ENCODE measurements around the gene FOXO6. TPM values are rescaled to one million over a fixed set of nuclear protein-coding genes. Genes with fewer than 3 reads are reported as not detected.

FOXO6 gene
- total RNA-seq, 4 donors from 2014 or later, result 0.14 to 4.1 TPM; not detected in 2

- in situ Hi-C loops (cut with MboI; ENCODE audit: low pct_ligation_motif_present in 1 of 4, low pct_unique_long_range_greater_than_20kb in 1 of 4, low sequenced_read_pairs in 3 of 4), result no loop called here
Measured at GRCh38 chr1:41363591-41364320, 2.5 kb downstream of the FOXO6 start.

GRCh38 chr1:41364442-41365319 is 3.4 kb downstream of the FOXO6 start:
- Histone ChIP-seq H3K27me3 (peaks cover 37% of the 10 kb centered on the region), H3K36me3 (no peaks in the 10 kb centered on the region), H3K9me3 (no peaks in the 10 kb centered on the region), H3K4me3 (no peak overlapping the region), H3K4me1 (peaks cover 27 to 42% (median 35%) of the 10 kb centered on the region in 4 donors), H3K27ac (no peak overlapping the region)
- WGBS, 2 donors (ENCODE audit: low coverage in 1 of 2), result 84 to 100% methylated on average over 1 to 10 of the region's 10 CpGs
- intact Hi-C loops (cut with DNase I; ENCODE audit: low total_unique reads), result no loop called here
- TF ChIP-seq EP300 (IDR thresholded peaks at IDR 0.05; ENCODE audit: low read depth) (no peak), POLR2AphosphoS5 (IDR thresholded peaks at IDR 0.05) (no peak), POLR2A (IDR thresholded peaks at IDR 0.05) (no peak), CTCF (IDR thresholded peaks at IDR 0.05) (no peak)
- no peak for DNase-seq
- in situ Hi-C loops (cut with MboI; ENCODE audit: low pct_ligation_motif_present in 1 of 4, low pct_unique_long_range_greater_than_20kb in 1 of 4, low sequenced_read_pairs in 3 of 4), result no loop called here

More at GRCh38 chr1:41363591-41364320, 2.5 kb downstream of the FOXO6 start:
- H3K9me3 ChIP-seq, result no peaks in the 10 kb centered on the region
- intact Hi-C loops (cut with DNase I; ENCODE audit: low total_unique reads), result no loop called here
- peaks cover 28 to 51% (median 44%) of the 10 kb centered on the region in 4 donors for H3K4me1 ChIP-seq
- peaks cover 37% of the 10 kb centered on the region for H3K27me3 ChIP-seq
- H3K36me3 ChIP-seq, result no peaks in the 10 kb centered on the region
- no peak overlapping the region for H3K4me3 ChIP-seq
- no peak for TF ChIP-seq POLR2AphosphoS5 (IDR thresholded peaks at IDR 0.05)
- H3K27ac ChIP-seq, result no peak overlapping the region
- WGBS, 2 donors (ENCODE audit: low coverage in 1 of 2), result 91 to 100% methylated on average over 1 to 4 of the region's 4 CpGs
- DNase-seq, result no peak

- in situ Hi-C loops (cut with MboI; ENCODE audit: low pct_ligation_motif_present in 1 of 4, low pct_unique_long_range_greater_than_20kb in 1 of 4, low sequenced_read_pairs in 3 of 4), result no loop called here
- peaks cover 37% of the 10 kb centered on the region for H3K27me3 ChIP-seq
- no peak for TF ChIP-seq POLR2AphosphoS5 (IDR thresholded peaks at IDR 0.05)
- no peak for TF ChIP-seq POLR2A (IDR thresholded peaks at IDR 0.05)
- TF ChIP-seq EP300 (IDR thresholded peaks at IDR 0.05; ENCODE audit: low read depth), result no peak
- TF ChIP-seq CTCF (IDR thresholded peaks at IDR 0.05), result no peak
- peaks cover 23 to 36% (median 31%) of the 10 kb centered on the region in 4 donors for H3K4me1 ChIP-seq
- no peak overlapping the region for H3K4me3 ChIP-seq
- H3K36me3 ChIP-seq, result no peaks in the 10 kb centered on the region
- DNase-seq, result no peak
- intact Hi-C loops (cut with DNase I; ENCODE audit: low total_unique reads), result no loop called here
- no peaks in the 10 kb centered on the region for H3K9me3 ChIP-seq
- peak overlapping the region in 2 of 4 donors; percentile 16 to 54 for H3K27ac ChIP-seq
Measured at GRCh38 chr1:41365320-41365633, 4.0 kb downstream of the FOXO6 start.

- Histone ChIP-seq H3K36me3 (no peaks in the 10 kb centered on the region), H3K4me1 (peaks cover 23 to 31% (median 26%) of the 10 kb centered on the region in 4 donors), H3K27me3 (peaks cover 37% of the 10 kb centered on the region), H3K9me3 (no peaks in the 10 kb centered on the region), H3K4me3 (peak overlapping the region; percentile 17 to 48 (median 32)), H3K27ac (peak overlapping the region; percentile 3 to 54 (median 15))
- TF ChIP-seq EP300 (IDR thresholded peaks at IDR 0.05; ENCODE audit: low read depth), result no peak
- no peak for TF ChIP-seq CTCF (IDR thresholded peaks at IDR 0.05)
- in situ Hi-C loops (cut with MboI; ENCODE audit: low pct_ligation_motif_present in 1 of 4, low pct_unique_long_range_greater_than_20kb in 1 of 4, low sequenced_read_pairs in 3 of 4) (no loop called here), intact Hi-C loops (cut with DNase I; ENCODE audit: low total_unique reads) (no loop called here)
- 9% methylated on average over 15 of the region's 23 CpGs; no CpG with 5 or more reads in 1 of the 2 donors for WGBS, 2 donors (ENCODE audit: low coverage in 1 of 2)
- no peak for DNase-seq
Measured at GRCh38 chr1:41365772-41366454, 4.7 kb downstream of the FOXO6 start.

Measured in transverse colon (tissue), 4 donors.